Measurements from ENCODE around the gene GRIK5.
"Not testable (repeated sequence)": the region's sequence is repeated elsewhere in the genome, so short reads cannot be mapped to it uniquely, and the experiment has no call there.

GRIK5 gene

GRCh38 chr19:42059196-42059595 lies 10.8 kb downstream of the GRIK5 start:
- Histone ChIP-seq H3K27me3 (ENCODE audit: control insufficient read depth in 1 of 2, insufficient read depth in 2 of 2, low read length in 2 of 2) (no peaks in the 10 kb centered on the region), H3K9me3 (ENCODE audit: low read length) (no peaks in the 10 kb centered on the region), H3K9ac (ENCODE audit: low read length) (no peak overlapping the region), H3K4me1 (ENCODE audit: insufficient read depth, low read length) (no peaks in the 10 kb centered on the region), H3K36me3 (ENCODE audit: insufficient read depth, low read length) (peaks cover 44% of the 10 kb centered on the region), H3K4me3 (ENCODE audit: low read depth in 1 of 2, low read length in 2 of 2) (no peak overlapping the region), H3K27ac (ENCODE audit: low read depth, low read length) (no peak overlapping the region)

DNA sequence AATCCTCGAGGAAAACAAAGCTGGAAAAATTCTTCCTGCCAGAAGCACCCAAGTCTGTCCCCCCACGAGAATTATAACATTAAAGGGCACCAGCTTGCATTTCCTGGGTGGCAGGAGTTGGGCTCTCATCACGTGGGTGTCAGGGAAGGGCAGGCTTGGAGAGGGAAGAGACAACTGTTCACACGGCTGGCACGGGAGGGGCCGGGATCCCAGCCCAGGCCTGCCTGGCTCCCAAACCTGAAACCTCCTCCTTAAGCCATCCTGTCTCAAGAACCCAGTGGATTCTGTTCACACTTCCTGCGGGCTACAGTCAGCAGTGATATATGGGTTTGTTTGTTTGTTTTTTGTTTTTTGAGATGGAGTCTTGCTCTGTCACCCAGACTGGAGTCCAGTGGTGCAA lies 12.2 kb downstream of the GRIK5 start:
- Histone ChIP-seq H3K27me3 (ENCODE audit: control insufficient read depth in 1 of 2, insufficient read depth in 2 of 2, low read length in 2 of 2) (no peaks in the 10 kb centered on the region), H3K36me3 (ENCODE audit: insufficient read depth, low read length) (peaks cover 38% of the 10 kb centered on the region), H3K27ac (ENCODE audit: low read depth, low read length) (no peak overlapping the region)

DNA sequence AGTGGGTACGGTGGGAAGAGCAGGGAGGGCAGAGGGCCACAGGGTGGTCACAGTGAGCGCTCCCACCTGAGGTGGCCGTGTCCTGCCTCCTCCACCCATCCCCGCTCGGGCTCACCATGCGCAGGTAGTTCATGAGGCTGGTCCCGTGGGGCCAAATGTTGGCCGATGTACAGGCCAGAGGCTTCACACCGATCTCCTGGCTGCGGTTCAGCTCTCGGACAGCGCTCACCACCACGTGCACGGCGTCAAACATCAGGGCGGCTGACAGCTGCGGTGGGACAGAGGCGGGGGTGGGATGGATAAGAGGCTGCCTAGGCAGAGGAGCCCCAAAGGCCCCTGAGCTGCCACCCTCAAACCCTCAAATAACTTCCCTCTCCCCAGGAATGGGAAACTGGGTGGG lies 15.8 kb downstream of the GRIK5 start:
- no peak overlapping the region for H3K27ac ChIP-seq (ENCODE audit: low read depth, low read length)
- no peak overlapping the region for H3K4me3 ChIP-seq (ENCODE audit: low read depth in 1 of 2, low read length in 2 of 2)
- H3K4me1 ChIP-seq (ENCODE audit: insufficient read depth, low read length): no peaks in the 10 kb centered on the region
- no peaks in the 10 kb centered on the region for H3K27me3 ChIP-seq (ENCODE audit: control insufficient read depth in 1 of 2, insufficient read depth in 2 of 2, low read length in 2 of 2)
- H3K36me3 ChIP-seq (ENCODE audit: insufficient read depth, low read length): peaks cover 33% of the 10 kb centered on the region
- H3K9ac ChIP-seq (ENCODE audit: low read length): no peak overlapping the region
- H3K9me3 ChIP-seq (ENCODE audit: low read length): no peaks in the 10 kb centered on the region

More for the DNA sequence above, 12.2 kb downstream of the GRIK5 start:
- Histone ChIP-seq H3K9ac (ENCODE audit: low read length) (no peak overlapping the region), H3K9me3 (ENCODE audit: low read length) (no peaks in the 10 kb centered on the region), H3K4me1 (ENCODE audit: insufficient read depth, low read length) (no peaks in the 10 kb centered on the region), H3K4me3 (ENCODE audit: low read depth in 1 of 2, low read length in 2 of 2) (no peak overlapping the region)

- Histone ChIP-seq H3K36me3 (ENCODE audit: insufficient read depth, low read length) (peaks cover 32% of the 10 kb centered on the region), H3K4me1 (ENCODE audit: insufficient read depth, low read length) (no peaks in the 10 kb centered on the region), H3K27me3 (ENCODE audit: control insufficient read depth in 1 of 2, insufficient read depth in 2 of 2, low read length in 2 of 2) (no peaks in the 10 kb centered on the region), H3K27ac (ENCODE audit: low read depth, low read length) (no peak overlapping the region), H3K9me3 (ENCODE audit: low read length) (no peaks in the 10 kb centered on the region), H3K4me3 (ENCODE audit: low read depth in 1 of 2, low read length in 2 of 2) (no peak overlapping the region), H3K9ac (ENCODE audit: low read length) (no peak overlapping the region)
Observed at GRCh38 chr19:42053037-42053935, 16.7 kb downstream of the GRIK5 start.

DNA sequence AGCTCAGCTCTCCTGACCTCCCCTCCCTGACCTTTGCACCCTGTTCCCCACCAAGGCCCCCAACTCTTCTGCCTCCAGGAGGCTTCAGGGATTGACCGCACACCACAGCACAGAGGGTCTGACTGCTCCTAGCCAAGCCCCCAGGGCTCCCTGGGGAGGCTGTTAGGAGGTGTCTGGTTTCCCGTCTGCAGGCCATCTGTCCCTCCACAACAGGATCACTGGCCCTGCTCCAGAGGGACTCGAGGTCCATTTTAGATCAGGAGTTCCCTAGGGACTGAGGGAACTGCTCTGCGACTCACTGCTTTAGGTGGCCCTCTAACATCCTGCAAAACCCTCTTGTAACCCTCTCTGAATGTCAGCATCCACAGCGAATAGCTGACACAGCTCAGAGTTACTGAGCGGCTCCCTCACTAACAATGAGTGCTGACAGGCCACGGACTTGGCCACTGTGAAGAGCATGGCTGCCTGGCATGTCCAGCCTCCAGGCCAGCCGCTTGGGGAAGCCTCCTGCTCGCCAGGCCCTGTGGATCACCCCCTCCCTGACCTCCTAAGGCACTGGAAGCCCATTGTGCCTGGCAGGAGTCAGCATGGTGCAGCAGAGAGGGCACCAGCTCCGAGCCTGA lies 17.7 kb downstream of the GRIK5 start:
- Histone ChIP-seq H3K4me1 (ENCODE audit: insufficient read depth, low read length) (no peaks in the 10 kb centered on the region), H3K27me3 (ENCODE audit: control insufficient read depth in 1 of 2, insufficient read depth in 2 of 2, low read length in 2 of 2) (no peaks in the 10 kb centered on the region), H3K27ac (ENCODE audit: low read depth, low read length) (no peak overlapping the region), H3K4me3 (ENCODE audit: low read depth in 1 of 2, low read length in 2 of 2) (no peak overlapping the region), H3K9ac (ENCODE audit: low read length) (no peak overlapping the region), H3K36me3 (ENCODE audit: insufficient read depth, low read length) (peaks cover 32% of the 10 kb centered on the region), H3K9me3 (ENCODE audit: low read length) (no peaks in the 10 kb centered on the region)

DNA sequence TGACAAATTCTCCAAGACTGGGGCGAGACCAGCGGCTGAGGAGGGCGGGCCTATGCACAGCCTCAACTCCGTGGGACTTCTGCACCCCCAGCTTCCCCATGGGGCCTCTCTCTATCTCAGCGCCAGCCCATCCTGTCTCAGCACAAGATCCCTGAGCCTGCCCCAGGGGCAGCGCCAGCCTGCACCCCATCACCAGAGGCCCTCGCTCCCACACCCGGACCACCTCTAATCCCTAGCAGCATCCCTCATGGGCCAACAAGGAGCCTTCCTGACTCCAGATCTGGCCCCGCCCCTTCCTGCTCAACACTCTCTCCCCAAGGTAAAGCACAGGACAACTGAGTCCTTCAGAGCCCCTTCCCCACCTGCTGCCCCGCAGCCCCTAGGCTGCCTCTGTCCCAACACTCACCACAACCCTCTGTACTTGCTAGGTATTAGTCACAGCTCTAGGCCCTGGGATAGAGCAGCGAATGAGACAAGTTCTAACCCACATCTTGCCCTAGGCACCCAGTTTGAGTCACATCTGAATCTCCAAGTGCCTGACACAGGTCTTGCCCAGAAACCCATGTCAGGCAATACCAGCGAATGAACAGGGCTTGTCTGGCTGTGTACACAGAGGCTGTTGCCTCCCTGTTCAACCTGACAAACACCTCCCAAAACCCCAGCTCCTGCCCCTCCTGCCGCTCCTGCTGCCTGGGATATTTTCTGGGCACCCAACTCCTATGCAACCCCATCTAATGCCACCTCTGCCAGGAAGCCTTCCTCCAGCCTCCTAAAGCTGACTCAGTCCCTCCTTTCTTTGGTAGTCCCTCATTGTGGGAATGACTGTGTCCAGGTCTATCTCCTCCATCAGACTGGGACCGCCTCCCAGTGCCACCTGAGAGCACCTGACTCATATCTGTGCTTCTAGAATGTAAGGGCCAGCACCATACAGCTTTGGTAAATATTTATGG lies 18.6 kb downstream of the GRIK5 start:
- no peaks in the 10 kb centered on the region for H3K27me3 ChIP-seq (ENCODE audit: control insufficient read depth in 1 of 2, insufficient read depth in 2 of 2, low read length in 2 of 2)
- H3K4me3 ChIP-seq (ENCODE audit: low read depth in 1 of 2, low read length in 2 of 2): no peak overlapping the region
- peaks cover 28% of the 10 kb centered on the region for H3K36me3 ChIP-seq (ENCODE audit: insufficient read depth, low read length)
- H3K27ac ChIP-seq (ENCODE audit: low read depth, low read length): no peak overlapping the region
- no peak overlapping the region for H3K9ac ChIP-seq (ENCODE audit: low read length)
- no peaks in the 10 kb centered on the region for H3K9me3 ChIP-seq (ENCODE audit: low read length)
- H3K4me1 ChIP-seq (ENCODE audit: insufficient read depth, low read length): no peaks in the 10 kb centered on the region

GRCh38 chr19:42048992-42049391 lies 21.0 kb downstream of the GRIK5 start:
- no peaks in the 10 kb centered on the region for H3K4me1 ChIP-seq (ENCODE audit: insufficient read depth, low read length)
- no peak overlapping the region for H3K9ac ChIP-seq (ENCODE audit: low read length)
- no peaks in the 10 kb centered on the region for H3K27me3 ChIP-seq (ENCODE audit: control insufficient read depth in 1 of 2, insufficient read depth in 2 of 2, low read length in 2 of 2)
- no peaks in the 10 kb centered on the region for H3K9me3 ChIP-seq (ENCODE audit: low read length)
- H3K27ac ChIP-seq (ENCODE audit: low read depth, low read length): no peak overlapping the region
- H3K4me3 ChIP-seq (ENCODE audit: low read depth in 1 of 2, low read length in 2 of 2): no peak overlapping the region
- peaks cover 22% of the 10 kb centered on the region for H3K36me3 ChIP-seq (ENCODE audit: insufficient read depth, low read length)

DNA sequence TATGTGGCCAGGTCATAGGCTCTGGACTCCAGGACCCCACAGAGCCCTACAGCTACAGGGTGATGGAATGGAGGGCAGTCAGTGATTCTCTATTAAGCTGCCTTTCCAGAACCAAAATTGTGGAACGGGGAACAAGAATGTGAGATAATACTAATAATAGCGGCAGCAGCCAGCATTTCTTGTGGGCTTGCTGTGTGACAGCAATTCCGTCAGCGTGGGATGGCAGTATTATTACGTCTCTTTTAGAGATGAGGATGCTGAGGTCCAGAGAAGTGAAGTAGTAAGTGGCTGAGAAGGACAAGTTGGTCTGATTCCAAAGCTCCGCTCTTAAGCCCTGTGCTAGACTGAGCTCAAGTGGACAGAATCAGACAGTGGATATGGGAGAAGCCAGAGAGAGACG lies 24.4 kb downstream of the GRIK5 start:
- Histone ChIP-seq H3K4me1 (ENCODE audit: insufficient read depth, low read length) (no peaks in the 10 kb centered on the region), H3K4me3 (ENCODE audit: low read depth in 1 of 2, low read length in 2 of 2) (no peak overlapping the region), H3K27me3 (ENCODE audit: control insufficient read depth in 1 of 2, insufficient read depth in 2 of 2, low read length in 2 of 2) (no peaks in the 10 kb centered on the region), H3K9ac (ENCODE audit: low read length) (no peak overlapping the region), H3K9me3 (ENCODE audit: low read length) (no peaks in the 10 kb centered on the region), H3K27ac (ENCODE audit: low read depth, low read length) (no peak overlapping the region), H3K36me3 (ENCODE audit: insufficient read depth, low read length) (peaks cover 22% of the 10 kb centered on the region)

DNA sequence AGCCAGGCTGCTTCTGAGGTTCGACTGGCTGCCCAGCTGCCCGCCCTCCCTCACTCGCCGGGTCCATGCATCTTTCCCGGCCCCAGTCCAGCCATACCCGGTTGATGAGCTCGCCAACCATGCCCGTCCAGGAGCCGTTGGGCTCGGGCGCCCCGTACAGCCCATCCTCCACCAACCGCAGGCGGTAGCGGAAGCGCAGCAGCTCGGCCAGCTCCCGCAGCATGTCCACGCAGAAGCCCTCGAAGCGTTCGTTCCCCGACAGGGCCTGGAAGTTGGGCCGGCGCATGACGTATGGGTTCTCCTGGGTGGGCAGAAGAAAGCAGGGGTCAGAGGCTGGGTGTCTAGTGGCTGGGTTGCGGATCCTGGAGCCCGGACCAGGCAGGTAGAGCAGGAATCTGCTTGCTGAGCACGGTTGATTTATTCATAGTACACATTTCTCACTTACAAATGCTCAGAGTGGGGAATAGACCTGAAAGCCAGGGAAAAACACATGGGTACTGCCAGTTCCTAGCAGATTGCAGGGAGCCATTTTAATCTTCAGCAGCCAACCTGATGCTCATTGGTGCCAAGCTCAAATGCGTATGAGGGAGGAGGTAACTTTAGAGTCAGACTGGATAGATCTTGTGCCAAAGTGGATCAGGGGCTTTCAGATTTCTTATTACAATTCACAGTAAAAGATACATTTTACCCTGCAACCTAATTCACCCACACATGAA lies 27.4 kb downstream of the GRIK5 start:
- Histone ChIP-seq H3K27ac (ENCODE audit: low read depth, low read length) (no peak overlapping the region), H3K9ac (ENCODE audit: low read length) (no peak overlapping the region), H3K4me3 (ENCODE audit: low read depth in 1 of 2, low read length in 2 of 2) (no peak overlapping the region), H3K36me3 (ENCODE audit: insufficient read depth, low read length) (peaks cover 27% of the 10 kb centered on the region), H3K9me3 (ENCODE audit: low read length) (no peaks in the 10 kb centered on the region), H3K4me1 (ENCODE audit: insufficient read depth, low read length) (no peaks in the 10 kb centered on the region), H3K27me3 (ENCODE audit: control insufficient read depth in 1 of 2, insufficient read depth in 2 of 2, low read length in 2 of 2) (no peaks in the 10 kb centered on the region)

DNA sequence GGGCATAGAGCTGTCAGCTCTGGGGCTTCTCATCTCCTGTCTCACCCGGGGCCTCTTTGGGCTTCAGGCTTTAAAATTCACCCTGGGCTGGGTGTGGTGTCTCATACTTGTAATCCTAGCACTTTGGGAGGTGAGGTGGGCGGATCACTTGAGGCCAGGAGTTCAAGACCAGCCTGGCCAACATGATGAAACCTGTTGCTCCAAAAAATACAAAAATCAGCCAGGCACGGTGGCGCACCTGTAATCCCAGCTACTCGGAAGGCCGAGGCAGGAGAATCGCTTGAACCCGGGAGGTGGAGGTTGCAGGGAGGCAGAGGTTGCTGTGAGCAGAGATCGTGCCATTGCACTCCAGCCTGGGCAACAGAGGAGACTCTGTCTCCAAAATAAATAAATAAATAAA lies 29.5 kb downstream of the GRIK5 start:
- not testable (repeated sequence) for H3K4me1 ChIP-seq (ENCODE audit: insufficient read depth, low read length); H3K9ac ChIP-seq (ENCODE audit: low read length); H3K27ac ChIP-seq (ENCODE audit: low read depth, low read length); H3K27me3 ChIP-seq (ENCODE audit: control insufficient read depth in 1 of 2, insufficient read depth in 2 of 2, low read length in 2 of 2); H3K4me3 ChIP-seq (ENCODE audit: low read depth in 1 of 2, low read length in 2 of 2); H3K9me3 ChIP-seq (ENCODE audit: low read length)
- peaks cover 23% of the 10 kb centered on the region for H3K36me3 ChIP-seq (ENCODE audit: insufficient read depth, low read length)

- Histone ChIP-seq H3K9me3 (ENCODE audit: low read length) (no peaks in the 10 kb centered on the region), H3K36me3 (ENCODE audit: insufficient read depth, low read length) (peaks cover 22% of the 10 kb centered on the region), H3K9ac (ENCODE audit: low read length) (no peak overlapping the region), H3K27me3 (ENCODE audit: control insufficient read depth in 1 of 2, insufficient read depth in 2 of 2, low read length in 2 of 2) (no peaks in the 10 kb centered on the region), H3K27ac (ENCODE audit: low read depth, low read length) (no peak overlapping the region), H3K4me3 (ENCODE audit: low read depth in 1 of 2, low read length in 2 of 2) (no peak overlapping the region), H3K4me1 (ENCODE audit: insufficient read depth, low read length) (no peaks in the 10 kb centered on the region)
Observed at GRCh38 chr19:42040031-42040430, 30.0 kb downstream of the GRIK5 start.
